T-helper 1 cell treated with Interleukin-12 subunit alpha and Interleukin-12 subunit beta and Interleukin-4 antibody, amounts not matched to agents 30 ng/mL and 1 ng/mL, for 36 hours (primary cell): ENCODE measurements around the gene NPPC. TPM values are rescaled to one million over a fixed set of nuclear protein-coding genes. Genes with fewer than 3 reads are reported as not detected.

Source experiments
- intact Hi-C: fragments of 100-400 bp; cut with micrococcal nuclease; formaldehyde crosslinking; loops from one replicate; pipeline ENCODE4 v1.15.1; 2024
- total RNA-seq: library from RNA; stranded (reverse); gene quantifications from 2 replicates; pipeline ENCODE4 v1.2.3, GENCODE V29; 2022

The NPPC gene
- total RNA-seq, 1 donor from 2014 or later, result not detected

DNA sequence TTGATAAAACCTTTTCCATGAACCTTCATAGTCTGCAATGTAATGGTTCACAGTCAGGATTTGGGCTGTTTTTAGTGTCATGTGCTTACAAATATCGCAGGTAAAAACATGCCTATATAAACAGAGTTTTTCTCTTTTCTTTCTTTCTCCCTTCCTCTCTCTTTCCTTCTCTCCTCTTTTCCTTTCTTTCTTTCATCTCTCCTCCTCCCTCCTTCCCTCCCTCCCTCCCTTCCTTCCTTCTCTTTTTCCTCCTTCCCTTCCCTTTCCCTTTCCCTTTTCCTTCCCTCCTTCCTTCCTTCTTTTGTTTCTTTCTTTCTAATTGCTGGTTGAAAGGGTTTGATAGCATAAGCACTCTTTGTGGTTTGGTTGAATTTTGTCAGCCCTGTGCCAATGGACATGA, 9.6 kb upstream of the NPPC start:
- intact Hi-C loops, result no loop called here

GRCh38 chr2:231935207-231935524, 9.0 kb upstream of the NPPC start:
- intact Hi-C loops, result no loop called here

DNA sequence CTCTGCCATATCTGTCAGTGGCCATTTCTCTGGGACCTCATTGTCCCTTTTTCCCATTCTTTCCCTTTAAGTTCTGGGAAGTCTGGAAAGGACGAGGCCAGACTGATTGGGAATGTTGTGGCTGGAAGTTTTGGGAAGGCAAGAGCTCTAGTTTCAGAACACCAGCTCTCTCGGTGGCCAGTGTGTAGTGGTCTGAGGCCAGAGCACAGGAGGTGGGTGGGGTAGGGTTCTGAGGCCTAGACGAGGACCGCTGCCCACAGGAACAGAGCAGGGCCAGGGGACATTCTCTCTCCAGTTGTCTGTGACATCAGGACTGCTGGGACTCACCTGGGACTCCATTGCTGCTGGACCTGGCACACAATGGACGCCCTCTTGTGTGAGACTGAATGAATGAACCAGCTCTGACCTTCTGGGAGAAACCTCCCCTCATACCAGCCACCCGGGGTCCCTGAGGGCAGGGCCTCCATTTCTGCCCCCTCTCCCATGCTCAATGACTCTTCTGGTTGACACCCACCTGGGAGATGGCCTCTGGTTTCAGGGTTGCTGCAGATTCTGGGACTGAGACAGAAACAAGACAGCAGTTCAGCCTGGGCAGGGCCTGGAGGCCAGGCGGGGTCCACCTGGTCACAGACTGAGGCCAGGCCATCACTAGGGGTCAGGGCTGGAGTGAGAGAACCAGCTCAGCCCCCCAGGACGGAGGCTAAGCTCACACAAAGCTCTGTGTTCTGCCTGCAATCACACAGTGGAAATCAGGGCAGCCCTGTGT, 8.4 kb upstream of the NPPC start:
- intact Hi-C loops, result no loop called here

- intact Hi-C loops, result no loop called here
Observed at GRCh38 chr2:231933916-231934401, 7.8 kb upstream of the NPPC start.

- intact Hi-C loops, result no loop called here
Observed at GRCh38 chr2:231932985-231933915, 7.1 kb upstream of the NPPC start.

GRCh38 chr2:231932711-231932970, 6.4 kb upstream of the NPPC start:
- intact Hi-C loops, result no loop called here

GRCh38 chr2:231931481-231931915, 5.3 kb upstream of the NPPC start:
- intact Hi-C loops, result no loop called here

DNA sequence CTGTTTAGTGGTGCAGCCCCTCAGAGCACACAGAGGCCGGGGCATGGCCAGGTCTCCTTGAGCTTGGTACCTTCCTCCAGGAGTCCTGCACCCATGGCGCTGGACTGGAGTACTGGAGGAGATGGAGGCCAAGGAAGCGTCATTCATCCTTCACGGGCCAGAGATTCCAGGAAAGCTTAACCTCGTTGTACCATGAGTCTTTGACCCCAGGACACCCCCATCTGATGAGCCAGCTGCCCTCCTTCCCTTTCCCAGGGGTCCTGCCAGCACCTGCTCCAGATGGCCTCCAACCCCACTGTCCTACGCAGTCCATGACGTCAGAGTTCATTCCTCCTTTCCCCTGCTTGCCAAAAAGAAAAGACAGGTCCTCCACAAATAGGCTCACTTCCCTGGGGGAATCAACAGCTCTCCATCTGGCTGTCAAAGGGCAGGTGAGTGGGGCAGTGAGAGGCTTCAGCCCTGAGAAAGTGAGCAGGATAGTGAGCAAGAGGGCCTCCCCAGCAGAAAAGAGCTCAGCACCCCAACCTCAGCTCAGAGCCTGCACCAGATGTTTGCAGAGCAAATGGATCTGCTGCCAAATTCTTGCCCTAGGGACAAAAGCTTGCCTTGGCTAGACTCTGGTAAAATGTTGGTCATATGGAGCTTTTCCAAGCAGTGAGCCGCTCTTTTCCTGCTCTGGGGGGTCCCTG, 4.5 kb upstream of the NPPC start:
- intact Hi-C loops, result no loop called here

- intact Hi-C loops, result loop anchor here (5.0 kb wide), 1 partner anchor 302 kb away; no protein-coding TSS in a partner anchor
Observed at GRCh38 chr2:231929961-231930592, 3.9 kb upstream of the NPPC start.

GRCh38 chr2:231928901-231929725, 2.9 kb upstream of the NPPC start:
- intact Hi-C loops, result loop anchor here (5.0 kb wide), 1 partner anchor 303 kb away; no protein-coding TSS in a partner anchor

DNA sequence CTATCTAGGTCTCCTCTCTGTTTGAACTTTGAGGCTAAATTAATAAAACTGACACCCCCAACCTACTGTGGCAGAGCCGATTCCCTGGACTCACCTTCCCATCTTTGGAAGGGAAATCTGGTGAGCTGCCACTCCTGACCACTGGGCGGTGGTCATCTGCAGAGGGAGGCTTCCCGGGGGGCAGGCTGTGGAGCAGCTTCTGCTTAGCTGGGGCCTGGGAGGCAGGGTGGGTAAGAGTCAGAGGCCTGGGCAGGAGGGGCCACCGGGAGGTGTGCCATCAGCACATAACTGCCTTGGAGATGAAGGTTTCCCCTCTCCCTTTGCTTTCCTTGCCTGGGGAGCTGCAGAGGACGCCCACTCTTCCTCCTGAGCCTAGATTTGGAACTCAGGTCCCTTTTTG, 2.3 kb upstream of the NPPC start:
- intact Hi-C loops, result loop anchor here (5.0 kb wide), 1 partner anchor 304 kb away; no protein-coding TSS in a partner anchor

DNA sequence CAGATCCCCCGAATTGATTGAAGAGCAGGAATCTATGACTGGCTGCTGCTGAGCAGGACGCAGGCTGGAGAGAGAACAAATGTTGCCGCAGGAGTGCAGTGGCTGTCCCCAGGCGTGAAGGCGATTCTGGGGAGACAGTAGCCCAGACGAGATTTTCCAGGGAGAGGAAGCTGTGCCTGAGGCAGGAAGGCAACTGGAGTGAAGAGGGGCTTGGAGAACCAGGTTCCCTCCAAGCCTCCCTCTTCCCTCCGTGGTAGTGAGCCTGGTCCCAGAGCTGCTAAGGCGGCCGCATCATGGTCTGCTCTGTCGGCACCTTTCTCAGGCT, 1.3 kb upstream of the NPPC start:
- intact Hi-C loops, result loop anchor here (2.0 to 5.0 kb wide), 2 partner anchors 211 to 305 kb away; no protein-coding TSS in a partner anchor

DNA sequence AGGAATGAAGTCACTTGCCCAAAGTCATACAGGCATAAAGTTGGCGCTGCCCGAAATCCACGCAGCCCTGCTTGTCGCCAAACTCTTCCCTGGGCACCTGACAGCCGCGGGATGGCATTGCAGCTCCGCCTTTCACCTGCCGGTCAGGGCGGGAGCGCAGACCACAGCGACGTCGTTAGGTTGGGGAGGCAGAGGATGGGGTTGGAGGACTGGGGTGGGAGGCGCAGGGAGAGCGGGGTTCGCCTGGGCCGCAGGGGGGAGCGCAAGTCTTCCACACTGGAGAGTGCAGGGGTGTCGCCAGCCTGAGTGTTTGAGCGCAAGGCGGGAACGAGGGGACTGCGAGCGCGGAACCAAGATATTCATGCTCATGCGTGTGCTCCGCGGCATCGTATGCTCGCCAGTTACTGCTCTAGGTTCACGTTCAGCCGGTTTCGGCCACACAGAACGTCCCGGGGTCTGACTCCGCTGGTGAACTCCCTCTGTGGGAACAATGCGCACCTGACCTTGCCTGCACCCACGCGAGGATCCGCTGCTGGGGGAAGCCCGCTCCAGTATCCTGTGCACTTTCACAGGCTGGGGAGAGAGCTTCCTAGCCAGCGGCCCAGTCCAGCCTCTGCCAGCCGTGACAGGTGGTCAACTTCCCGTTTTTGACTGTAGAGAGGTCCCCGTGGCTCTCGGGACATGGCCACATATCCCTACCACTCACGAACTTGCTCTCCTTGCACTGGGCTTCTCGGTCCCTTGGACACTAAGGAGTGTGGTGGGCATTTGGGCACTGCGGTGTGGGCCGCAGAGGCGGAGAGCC, 767 bp upstream of the NPPC start:
- intact Hi-C loops, result loop anchor here (2.0 to 5.0 kb wide), 2 partner anchors 212 to 305 kb away; no protein-coding TSS in a partner anchor

GRCh38 chr2:231925303-231926179, 655 bp downstream of the NPPC start:
- intact Hi-C loops, result loop anchor here (1.0 to 5.0 kb wide), 7 partner anchors 19 to 515 kb away; no protein-coding TSS in a partner anchor

DNA sequence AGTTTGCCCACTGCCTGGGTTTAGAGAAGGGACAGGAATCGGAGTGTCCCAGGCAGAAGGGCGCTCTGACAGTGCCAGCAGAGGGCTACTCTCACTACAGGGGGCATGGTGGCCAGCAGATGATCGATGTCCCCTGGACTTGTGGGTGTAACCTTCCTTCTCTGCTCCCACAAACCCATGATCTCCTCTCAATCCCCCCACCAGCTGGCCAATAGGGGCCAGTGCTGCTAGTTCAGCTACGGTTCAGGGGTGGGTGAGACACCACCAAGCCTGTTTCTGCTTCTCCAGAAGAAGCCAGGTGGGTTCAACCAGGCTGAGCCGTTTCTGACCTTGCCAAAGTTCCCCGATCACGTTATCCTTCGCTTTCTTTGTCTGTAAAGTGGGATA, 1.3 kb downstream of the NPPC start:
- intact Hi-C loops, result loop anchor here (1.0 to 5.0 kb wide), 6 partner anchors 18 to 515 kb away; no protein-coding TSS in a partner anchor

DNA sequence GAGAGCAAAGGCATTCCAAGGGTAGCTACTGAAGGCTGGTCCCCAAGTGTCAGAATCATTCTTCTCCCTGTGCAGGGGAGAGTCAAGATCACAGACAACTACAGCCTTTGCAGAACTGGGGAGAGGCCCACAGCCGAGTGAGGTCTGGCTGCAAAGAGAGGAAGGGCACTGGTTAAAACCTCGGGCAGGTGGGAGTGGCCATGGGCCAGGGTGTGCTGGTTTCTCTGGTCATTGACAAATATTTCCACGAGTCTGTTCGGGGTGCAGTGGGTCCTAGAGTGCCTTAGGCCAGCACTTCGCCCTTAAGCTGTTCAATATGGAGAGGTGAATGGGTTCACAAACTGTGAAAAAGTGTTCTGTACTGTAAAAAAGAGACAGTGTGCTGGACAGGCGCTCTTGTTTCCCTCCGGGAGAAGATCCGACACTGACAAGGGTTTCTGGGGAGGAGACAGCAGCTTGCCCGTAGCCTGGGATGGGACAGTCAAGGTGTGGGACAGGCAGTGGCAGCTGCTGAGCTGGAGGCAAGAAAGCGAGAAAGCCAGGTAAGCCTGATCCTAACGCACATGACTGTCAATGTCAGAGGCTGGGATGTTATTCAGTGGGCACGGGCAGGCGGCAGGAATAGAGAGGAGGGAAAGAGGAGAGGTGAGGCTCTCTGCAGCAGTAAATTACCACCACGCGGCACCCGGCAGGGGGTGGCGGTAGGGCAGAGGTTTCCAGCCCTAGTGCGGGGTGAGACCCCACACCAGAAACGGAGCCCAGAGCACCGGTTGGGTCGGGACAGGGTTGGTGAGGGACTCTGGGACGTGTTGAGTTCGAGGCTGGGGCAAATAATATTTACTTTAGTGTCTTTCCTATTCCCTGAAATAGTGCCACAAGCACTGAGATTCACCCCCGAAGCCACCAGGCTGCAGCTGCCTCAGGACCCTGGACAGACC, 2.0 kb downstream of the NPPC start:
- intact Hi-C loops, result loop anchor here (2.0 kb wide), 1 partner anchor 17 kb away; no protein-coding TSS in a partner anchor

DNA sequence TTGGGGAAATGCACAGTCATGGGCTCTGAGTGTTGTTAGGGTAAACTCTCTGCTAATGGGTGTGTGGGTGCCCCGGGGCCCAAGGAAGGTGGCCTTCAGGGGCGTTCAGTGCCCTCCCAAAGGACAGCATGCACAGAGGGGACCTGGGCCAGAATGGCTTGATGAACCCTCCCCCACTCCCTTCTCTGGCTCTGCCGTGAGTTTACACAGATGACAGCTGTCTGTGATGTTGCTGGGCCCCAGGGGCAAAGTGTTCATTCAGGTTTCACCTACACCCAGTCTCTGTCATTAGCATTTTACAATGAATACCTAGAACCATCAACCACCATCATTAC, 3.2 kb downstream of the NPPC start:
- intact Hi-C loops, result no loop called here
